Fibroblast of villous mesenchyme (primary cell): ENCODE results near the gene ZNF337. TPM values are rescaled to one million over a fixed set of nuclear protein-coding genes. Genes with fewer than 3 reads are reported as not detected.
A peak's percentile ranks its signal among the peaks of the same experiment; 100 is the strongest.
"Not testable (repeated sequence)": the region's sequence is repeated elsewhere in the genome, so short reads cannot be mapped to it uniquely, and the experiment has no call there.

ENCODE experiments used
- DNase-seq: peaks from one replicate; pipeline ENCODE4 v3.0.0-alpha.2; 2010; ENCODE audit warnings: low read depth
- H3K4me3 ChIP-seq: 2 replicates; pipeline ENCODE4 v1.5.1; 2011; ENCODE audit warnings: low read depth, mild to moderate bottlenecking, low read length
- total RNA-seq: library from RNA; depleted of rRNA; stranded (reverse); fragments of >200 nt; gene quantifications from 2 replicates; pipeline ENCODE4 v1.2.3, GENCODE V29; 2012
- TF ChIP-seq, protein P1 (sequence below): IDR thresholded peaks from 2 replicates; pipeline ENCODE4 v1.5.1; 2012; ENCODE audit warnings: low read depth, mild to moderate bottlenecking, low read length; ENCODE audit not compliant: insufficient read depth

The ZNF337 gene
- total RNA-seq, 1 donor = 13.0 TPM

DNA sequence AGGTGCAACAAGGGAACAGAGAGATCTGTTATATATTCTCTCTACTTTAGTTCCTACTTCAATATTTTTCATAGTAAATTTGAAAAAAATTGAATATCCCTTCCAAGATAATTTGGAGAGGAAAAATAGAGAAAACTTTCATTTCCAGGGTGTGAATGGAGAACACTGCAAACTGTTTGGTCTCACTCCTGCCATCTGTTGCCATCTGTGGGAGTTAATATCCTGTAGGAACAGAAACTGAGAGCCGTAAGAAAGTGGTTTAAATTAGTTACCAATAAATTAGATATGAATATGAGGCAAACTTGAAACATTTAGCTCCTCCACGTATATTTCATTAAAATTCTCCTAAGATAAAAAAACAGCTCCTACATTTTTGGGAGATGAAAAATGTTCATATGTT, 4.2 kb downstream of the ZNF337 start:
- no peak for DNase-seq
- TF ChIP-seq, protein P1, sequence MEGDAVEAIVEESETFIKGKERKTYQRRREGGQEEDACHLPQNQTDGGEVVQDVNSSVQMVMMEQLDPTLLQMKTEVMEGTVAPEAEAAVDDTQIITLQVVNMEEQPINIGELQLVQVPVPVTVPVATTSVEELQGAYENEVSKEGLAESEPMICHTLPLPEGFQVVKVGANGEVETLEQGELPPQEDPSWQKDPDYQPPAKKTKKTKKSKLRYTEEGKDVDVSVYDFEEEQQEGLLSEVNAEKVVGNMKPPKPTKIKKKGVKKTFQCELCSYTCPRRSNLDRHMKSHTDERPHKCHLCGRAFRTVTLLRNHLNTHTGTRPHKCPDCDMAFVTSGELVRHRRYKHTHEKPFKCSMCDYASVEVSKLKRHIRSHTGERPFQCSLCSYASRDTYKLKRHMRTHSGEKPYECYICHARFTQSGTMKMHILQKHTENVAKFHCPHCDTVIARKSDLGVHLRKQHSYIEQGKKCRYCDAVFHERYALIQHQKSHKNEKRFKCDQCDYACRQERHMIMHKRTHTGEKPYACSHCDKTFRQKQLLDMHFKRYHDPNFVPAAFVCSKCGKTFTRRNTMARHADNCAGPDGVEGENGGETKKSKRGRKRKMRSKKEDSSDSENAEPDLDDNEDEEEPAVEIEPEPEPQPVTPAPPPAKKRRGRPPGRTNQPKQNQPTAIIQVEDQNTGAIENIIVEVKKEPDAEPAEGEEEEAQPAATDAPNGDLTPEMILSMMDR = no peak
- no peak overlapping the region for H3K4me3 ChIP-seq

DNA sequence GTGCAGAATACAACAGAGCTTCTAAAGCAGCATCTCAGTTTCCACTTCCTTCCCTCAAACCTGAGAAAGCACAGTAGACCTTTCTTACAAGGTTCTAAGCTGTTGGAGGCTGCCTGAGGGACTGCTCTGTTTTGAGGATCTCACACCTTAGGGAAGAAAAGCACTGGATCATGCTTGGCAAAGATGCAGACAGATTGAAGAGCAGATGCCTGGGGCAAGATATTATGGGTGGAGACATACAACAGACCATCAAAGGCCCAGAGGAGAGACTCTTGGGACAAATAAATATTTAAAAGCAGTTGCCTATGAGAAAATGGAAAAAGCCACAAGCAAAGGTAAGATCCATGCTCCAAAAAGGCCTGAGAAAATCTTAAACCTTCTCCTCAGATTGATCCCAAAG, 6.2 kb downstream of the ZNF337 start:
- H3K4me3 ChIP-seq = no peak overlapping the region
- TF ChIP-seq, protein P1 = no peak
- DNase-seq = no peak

DNA sequence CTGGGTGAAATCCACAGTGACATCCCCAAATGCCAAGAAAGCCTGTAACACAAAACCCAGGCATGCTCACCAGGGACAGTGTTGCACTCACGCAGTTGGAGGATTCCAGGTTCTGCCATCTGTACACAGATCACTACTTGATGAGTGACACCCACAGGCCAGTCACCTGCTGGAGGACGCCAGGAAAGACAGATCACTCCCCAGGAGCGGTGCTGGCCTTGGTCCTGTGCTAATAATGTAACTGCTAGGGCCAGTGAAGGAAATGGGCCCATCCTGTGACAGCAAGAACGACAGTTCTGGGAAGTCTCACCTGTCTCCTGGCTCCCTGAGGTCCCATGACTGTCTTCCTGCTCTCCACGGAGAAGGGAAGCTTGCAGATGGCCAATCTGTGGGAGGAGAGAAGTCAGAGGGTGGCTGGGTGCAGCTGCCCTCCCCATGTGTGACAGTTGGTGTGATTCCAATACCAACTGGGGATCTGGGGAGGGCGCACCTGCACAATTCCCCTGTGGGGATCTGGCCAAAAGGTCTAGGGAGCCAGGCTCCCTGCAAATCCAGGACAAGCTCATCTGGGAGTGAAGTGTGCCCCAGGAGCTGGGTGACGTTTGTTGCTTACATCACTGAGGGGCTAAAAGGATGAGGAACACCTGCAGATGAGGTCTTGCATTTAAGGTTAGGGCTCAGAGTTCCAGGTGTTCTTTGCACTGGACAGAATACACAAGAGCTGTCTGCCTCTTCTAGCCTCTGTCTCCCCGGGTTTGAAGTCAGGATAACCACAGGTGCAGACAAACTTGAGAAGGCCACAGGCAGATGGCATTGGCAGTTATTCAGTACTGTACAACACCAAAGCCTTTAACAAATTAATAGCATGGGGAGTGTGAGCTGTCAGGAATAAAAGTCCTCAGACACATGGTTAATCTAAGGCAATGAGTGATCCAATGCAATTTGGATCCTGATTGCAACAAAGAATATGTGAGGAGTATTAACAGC, 10.3 kb downstream of the ZNF337 start:
- no peak overlapping the region for H3K4me3 ChIP-seq
- DNase-seq = no peak
- TF ChIP-seq, protein P1 = no peak

DNA sequence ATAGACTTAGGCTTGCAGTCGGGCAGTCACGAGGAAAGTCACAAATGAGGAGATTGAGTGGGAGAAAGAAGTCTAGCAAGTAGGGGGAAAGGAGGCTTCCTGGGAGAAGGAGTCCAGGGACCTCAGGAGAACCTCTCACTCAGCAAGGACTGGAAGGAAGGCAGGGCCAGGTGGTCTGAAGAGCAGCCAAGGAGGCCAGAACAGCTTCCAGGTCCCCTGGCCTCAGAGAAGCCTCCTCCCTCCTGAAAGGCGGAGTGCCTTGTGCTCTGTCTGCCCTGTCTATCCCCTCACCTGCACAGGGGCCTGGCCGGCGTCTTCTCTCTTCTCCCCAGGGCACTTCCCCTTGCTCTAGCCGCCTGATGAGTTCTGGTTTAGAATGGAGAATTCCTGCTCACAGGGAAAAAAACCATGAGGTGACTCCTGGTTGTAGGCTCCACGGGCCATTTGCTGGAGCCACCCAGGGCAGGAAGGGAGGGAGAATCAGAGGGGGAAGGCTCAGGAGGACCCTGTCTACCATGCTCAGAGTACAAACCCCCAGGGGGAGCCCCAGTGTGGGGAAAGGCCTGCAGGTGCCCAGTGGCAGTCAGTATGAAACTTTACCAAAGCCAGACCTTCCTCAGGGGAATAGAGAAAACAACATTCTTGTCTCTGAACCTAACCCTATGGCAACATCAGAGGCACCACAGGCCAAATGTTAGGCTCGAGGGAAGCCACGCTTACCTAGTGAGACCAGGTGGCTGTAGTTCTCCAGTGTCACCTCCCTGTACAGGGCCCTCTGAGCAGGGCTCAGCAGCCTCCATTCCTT, 11.2 kb downstream of the ZNF337 start:
- TF ChIP-seq, protein P1 = no peak
- H3K4me3 ChIP-seq = no peak overlapping the region
- DNase-seq = no peak

DNA sequence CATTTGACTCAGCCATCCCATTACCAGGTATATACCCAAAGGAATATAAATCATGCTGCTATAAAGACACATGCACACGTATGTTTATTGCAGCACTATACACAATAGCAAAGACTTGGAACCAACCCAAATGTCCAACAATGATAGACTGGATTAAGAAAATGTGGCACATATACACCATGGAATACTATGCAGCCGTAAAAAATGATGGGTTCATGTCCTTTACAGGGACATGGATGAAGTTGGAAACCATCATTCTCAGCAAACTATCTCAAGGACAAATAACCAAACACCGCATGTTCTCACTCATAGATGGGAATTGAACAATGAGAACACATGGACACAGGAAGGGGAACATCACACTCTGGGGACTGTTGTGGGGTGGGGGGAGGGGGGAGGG, 12.8 kb downstream of the ZNF337 start:
- not testable (repeated sequence) for DNase-seq, H3K4me3 ChIP-seq

DNA sequence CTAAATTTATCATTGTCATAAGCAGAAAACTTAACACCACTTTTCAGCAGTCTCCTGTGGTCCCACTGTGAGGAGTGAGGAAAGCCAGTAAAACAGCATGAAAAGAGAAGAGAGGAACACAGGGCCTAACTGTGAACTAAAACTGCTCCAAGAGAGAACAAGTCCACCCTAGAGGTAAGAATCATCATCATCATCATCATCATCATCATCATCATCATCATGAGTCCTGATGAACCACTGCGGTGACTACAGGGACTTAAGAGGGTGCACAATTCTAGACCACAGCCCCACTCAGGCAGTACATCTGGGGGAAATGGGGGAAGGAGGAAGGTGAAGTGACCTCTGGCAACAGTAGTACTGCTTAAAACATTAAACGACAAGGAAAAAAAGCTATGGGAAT, 13.6 kb downstream of the ZNF337 start:
- no peak overlapping the region for H3K4me3 ChIP-seq
- DNase-seq = no peak
- TF ChIP-seq, protein P1 = no peak

DNA sequence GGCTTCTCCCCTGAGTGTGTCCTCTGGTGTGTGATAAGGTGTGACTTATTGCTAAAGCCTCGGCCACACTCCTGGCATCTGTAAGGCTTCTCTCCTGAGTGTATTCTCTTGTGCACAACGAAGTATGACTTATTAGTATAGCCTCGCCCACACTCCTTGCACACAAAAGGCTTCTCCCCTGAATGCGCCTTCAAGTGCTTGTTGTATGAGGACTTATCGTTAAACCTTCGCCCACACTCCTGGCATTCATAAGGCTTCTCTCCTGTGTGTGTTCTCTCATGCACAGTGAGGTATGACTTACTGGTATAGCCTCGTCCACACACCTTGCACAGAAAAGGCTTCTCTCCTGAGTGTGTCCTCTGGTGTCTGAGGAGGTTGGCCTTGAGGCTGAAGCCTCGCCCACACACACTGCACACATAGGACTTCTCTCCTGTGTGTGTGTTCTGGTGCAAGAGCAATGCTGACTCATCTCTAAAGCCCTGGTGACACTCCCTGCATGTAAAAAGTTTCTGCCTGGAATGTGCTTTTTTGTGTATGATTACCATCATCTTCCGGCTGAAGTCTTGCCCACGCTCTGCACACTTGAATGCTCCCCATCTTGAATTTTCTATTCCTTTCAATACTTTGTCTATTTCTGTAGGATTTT, 20.4 kb downstream of the ZNF337 start:
- TF ChIP-seq, protein P1 = no peak
- H3K4me3 ChIP-seq = no peak overlapping the region
- peak; percentile 76 for DNase-seq
